HG03457 (cell line): ENCODE data around the gene PPEF1.

Experiments used
- ATAC-seq: cut with Tn5 transposase; IDR thresholded peaks from one replicate; pipeline ENCODE4 v1.9.1; 2021; ENCODE audit warnings: moderate number of reproducible peaks; ENCODE audit not compliant: unreplicated experiment

The PPEF1 gene

GRCh38 chrX:18707426-18708049, at the start of gene PPEF1:
Gene PPEF1, plus strand, starts transcription at chrX:18707645. Its CDS starts 136 bp downstream, at chrX:18707781.
- ATAC-seq, result no peak

GRCh38 chrX:18661273-18661672, 46.2 kb upstream of the PPEF1 start:
- ATAC-seq, result no peak

- no peak for ATAC-seq
Measured at GRCh38 chrX:18664947-18665346, 42.5 kb upstream of the PPEF1 start.

- ATAC-seq, result no peak
Measured at GRCh38 chrX:18666614-18667013, 40.8 kb upstream of the PPEF1 start.

GRCh38 chrX:18668071-18668835, 39.2 kb upstream of the PPEF1 start:
- no peak for ATAC-seq

GRCh38 chrX:18672008-18672407, 35.4 kb upstream of the PPEF1 start, which contains the start of gene RS1:
Gene RS1, minus strand, starts transcription at chrX:18672108. Its CDS starts 40 bp downstream, at chrX:18672068.
- no peak for ATAC-seq

GRCh38 chrX:18674417-18674787, 33.0 kb upstream of the PPEF1 start:
- peak; percentile 40 for ATAC-seq

GRCh38 chrX:18674788-18675735, 32.4 kb upstream of the PPEF1 start:
- ATAC-seq, result peak; percentile 85

GRCh38 chrX:18676050-18676449, 31.4 kb upstream of the PPEF1 start:
- no peak for ATAC-seq

- no peak for ATAC-seq
Measured at GRCh38 chrX:18676470-18676869, 31.0 kb upstream of the PPEF1 start.

- ATAC-seq, result no peak
Measured at GRCh38 chrX:18677161-18677869, 30.1 kb upstream of the PPEF1 start.

- ATAC-seq, result no peak
Measured at GRCh38 chrX:18681996-18682395, 25.4 kb upstream of the PPEF1 start.

GRCh38 chrX:18682979-18683387, 24.5 kb upstream of the PPEF1 start:
- ATAC-seq, result no peak

GRCh38 chrX:18687856-18688495, 19.5 kb upstream of the PPEF1 start:
- ATAC-seq, result no peak

- ATAC-seq, result no peak
Measured at GRCh38 chrX:18691431-18691830, 16.0 kb upstream of the PPEF1 start.

GRCh38 chrX:18692541-18692940, 14.9 kb upstream of the PPEF1 start:
- ATAC-seq, result no peak

- ATAC-seq, result no peak
Measured at GRCh38 chrX:18696653-18697052, 10.8 kb upstream of the PPEF1 start.

GRCh38 chrX:18698737-18699650, 8.5 kb upstream of the PPEF1 start:
- no peak for ATAC-seq
